GM21576 (cell line): ENCODE data around the gene COL4A2.

Experiments
- ATAC-seq: cut with Tn5 transposase; IDR thresholded peaks from one replicate; pipeline ENCODE4 v1.9.1; 2021; ENCODE audit warnings: mild to moderate bottlenecking, moderate library complexity; ENCODE audit not compliant: unreplicated experiment

The COL4A2 gene

DNA sequence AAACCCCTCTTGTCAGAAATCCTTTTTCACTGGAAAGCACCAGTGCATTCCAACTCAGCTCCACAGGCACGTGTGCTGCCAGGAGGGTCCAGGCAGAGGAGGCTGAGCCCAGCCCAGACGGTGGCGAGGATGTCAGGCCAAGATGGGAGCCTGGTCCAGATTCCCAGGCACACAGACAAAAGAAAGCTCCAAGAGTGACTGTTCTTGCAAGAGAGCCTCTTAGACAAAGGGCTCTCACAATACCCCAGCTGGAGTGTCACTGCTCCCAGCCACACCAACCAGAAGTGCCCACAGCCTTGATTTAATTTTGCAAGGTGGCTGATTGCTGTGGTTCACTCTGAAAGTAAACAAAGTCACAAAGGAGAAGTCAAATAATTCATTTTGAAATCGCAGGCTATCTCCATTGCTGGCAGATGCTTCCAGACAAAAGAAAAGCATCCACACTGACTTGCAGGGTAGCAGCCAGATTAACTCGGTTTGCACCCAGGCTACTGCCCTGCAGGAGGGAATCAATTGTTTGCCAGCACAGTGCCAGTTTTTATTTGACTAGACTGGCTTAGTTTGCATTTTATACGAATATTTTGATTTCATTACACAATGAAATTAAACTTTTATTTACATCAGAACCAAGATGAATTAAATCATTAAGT, 159.3 kb downstream of the COL4A2 start:
- no peak for ATAC-seq

DNA sequence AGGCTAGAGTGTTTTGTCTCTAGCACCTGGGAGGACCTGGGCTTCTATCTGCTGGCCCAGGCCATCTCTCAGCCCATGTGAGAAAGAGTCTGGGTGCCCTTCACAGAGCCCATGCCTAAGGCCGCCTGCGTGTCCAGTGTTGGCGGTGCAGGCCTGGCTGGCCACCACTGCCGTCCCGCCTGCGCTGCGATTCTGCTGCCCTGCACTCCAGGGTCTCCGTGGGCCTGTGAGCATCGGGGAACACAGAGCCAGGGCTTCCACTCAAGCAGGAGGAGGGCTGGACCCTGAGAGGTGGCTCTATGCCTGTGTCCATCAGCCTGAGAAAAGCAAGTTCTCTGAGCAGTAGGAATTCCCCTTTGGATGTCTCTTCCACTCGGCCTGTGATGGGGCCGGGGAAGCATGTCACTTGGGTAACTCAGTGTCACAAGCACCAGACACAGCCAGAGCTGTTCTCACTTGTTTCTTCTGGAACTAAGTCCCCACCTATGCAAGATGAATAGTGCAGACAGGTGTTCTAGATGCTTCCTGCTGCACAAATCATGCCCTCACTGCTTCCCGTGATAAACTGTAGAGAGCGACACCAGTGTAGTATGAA, 160.5 kb downstream of the COL4A2 start:
- ATAC-seq, result no peak

DNA sequence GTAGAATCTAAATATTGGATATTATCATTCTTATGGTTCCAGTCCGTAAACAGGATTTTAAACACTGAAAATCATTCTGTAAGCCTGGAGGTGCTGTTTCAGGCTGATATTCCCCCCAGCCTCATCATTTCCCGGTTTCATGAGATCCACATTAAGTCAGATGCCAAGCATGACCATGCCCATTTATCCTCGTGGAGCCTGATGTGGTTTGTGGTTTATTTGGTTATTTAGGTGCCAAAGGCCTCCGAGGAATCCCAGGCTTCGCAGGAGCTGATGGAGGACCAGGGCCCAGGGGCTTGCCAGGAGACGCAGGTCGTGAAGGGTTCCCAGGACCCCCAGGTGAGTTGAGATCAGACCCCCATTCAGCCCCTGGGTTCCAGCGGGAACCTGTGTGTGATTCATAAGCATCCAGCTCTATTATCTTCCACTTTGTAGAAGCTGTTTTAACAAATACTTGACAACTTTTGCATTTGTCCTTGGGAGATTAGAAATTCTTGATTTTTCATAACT, 162.0 kb downstream of the COL4A2 start:
- no peak for ATAC-seq

DNA sequence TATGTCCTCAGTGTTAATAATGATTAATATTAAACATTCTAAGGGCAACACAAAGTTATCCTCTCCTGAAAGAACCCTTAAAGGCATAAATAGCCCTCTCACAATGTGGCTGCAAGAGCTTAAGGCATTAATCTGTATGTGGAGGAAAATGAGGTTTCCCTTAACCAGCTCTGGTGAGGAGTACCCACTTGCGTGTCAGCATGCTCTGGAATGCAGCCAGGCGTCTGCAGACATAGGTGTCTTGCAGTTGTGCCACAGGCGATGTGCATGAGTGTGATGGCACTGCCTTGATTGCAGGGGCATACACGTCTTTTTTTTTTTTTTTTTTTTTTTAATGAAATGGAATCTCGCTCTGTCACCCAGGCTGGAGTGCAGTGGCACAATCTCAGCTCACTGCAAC, 162.5 kb downstream of the COL4A2 start:
- ATAC-seq, result no peak

DNA sequence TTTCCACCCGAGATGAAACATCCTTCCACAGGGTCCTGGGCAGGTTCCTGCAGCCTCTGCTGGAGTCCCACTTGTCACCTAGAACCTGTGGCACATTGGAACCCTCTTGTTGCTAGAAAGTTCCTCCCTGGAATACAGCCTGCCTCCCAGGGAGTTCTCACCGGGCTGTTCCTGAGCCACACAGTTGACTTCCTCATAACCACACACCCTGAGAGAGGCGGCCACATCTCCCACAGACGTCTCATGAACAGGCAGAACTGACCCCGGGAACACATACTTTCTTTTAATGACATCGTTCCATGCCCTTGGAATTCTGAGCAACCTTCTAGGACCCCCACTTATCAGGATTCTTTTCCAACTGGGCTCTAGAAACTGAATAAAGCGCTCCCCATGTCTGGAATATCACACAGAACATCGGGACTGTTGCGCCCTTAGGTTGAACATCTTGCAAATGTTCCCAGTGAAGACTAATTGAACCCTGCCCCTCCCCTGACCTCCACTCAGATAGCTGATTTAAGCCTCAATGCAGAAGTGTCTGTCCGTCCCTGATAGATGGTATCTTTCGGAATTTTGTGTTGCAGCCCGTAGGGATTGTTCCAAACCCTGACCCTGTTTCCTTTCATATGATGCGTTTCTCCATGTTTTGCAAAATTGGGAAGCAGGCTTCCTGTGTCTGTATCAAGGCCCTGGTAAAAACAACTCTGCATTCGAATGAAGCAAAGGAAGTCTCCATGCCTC, 163.4 kb downstream of the COL4A2 start:
- ATAC-seq, result no peak

DNA sequence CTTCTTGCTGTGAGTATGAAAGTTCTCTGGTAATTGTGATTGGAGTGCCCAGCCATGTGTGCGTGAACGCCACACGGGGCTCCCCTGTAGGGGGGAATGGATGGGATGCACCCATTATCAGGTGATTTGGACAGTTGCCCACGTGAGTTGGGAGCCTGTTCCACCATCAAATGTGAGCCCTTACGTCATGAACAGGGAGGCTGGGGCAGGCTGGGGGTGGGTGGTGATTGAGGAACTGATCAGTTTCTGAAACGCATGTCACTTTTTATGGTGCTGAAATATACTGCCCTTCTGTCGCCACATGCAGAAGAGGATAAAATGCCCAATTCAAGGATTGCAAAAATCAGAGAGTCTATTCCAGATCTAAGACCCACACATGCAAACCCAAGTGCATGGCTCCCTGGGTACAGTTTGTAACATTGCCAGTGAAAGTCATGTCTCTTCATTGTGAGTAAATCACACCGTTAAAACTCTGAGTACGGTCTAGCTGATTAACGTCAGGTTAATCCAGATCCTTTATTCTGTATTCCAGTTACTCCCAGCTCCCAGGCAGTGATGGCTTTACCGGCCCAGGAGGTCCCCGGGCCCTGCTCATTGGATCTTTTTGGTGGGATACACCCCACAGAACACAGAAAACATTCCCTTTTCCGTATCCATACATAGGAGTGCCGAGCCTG, 164.2 kb downstream of the COL4A2 start:
- peak; percentile 30 for ATAC-seq

DNA sequence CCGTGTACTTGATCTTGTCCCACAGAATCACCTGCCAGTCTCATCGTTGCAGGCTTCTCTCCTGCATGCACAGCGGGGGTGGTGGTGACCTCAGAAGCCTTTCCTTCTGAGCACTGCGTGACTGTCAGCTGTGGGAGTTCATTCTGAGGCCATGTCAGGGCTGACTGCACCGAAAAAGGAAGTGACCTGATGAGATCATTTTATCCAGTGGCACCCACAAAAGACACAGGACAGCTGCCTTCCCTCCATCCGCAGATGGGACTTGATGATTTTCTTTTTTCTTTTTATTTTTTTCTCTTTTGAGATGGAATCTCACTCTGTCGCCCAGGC, 164.7 kb downstream of the COL4A2 start:
- peak; percentile 95 for ATAC-seq

DNA sequence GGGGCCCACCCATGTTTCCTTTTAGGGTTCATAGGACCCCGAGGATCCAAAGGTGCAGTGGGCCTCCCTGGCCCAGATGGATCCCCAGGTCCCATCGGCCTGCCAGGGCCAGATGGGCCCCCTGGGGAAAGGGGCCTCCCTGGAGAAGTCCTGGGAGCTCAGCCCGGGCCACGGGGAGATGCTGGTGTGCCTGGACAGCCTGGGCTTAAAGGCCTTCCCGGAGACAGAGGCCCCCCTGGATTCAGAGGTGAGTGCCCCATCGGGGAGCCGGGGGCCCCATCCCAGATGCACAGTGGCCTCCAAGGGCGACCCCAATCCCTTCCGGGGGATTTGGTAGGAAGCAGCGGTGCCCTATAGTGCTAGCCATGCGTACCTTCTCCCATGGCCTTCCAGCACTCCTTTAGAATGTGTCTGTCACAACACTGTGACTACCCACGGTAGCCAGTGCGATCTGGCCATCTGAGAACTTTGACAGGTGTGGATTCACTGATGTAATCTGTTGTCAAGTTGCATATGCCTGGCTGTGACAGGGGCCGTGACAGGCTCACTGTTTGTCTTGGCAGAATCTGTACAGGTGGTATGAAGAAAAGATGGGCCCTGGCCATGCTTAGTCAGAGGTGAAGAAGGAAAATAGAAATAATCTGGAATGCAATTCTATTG, 165.9 kb downstream of the COL4A2 start:
- ATAC-seq, result no peak

DNA sequence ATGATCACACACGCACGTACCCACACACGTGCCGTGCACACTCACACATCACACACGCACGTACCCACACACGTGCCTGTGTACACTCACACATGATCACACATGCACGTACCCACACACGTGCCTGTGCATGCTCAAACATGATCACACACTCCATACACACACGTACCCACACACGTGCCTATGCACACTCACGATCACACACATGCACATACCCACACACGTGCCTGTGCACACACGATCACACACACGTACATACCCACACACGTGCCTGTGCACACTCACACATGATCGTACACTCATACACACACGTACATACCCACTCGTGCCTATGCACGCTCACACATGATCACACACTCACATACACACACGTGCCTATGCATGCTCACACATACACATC, 167.6 kb downstream of the COL4A2 start:
- ATAC-seq, result no peak

DNA sequence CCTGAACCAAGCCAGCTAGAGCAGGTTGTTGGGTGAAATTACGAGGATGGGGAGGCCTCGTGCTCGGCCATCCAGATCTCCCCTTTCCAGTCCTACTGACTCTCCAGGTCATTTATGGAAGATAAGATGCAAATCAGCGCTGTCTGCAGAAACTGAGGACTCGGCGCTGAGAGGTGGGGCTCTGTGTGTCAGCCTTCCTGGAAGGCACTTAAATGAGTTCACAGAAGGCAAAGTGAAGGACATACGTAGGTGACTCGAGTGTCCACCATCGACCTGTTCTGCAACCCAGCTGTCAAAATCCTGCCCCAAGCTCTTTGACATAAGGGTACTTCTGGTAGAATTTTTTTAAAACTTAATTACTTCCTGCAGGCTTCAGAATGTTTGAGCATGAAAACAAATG, 168.0 kb downstream of the COL4A2 start:
- ATAC-seq, result no peak

DNA sequence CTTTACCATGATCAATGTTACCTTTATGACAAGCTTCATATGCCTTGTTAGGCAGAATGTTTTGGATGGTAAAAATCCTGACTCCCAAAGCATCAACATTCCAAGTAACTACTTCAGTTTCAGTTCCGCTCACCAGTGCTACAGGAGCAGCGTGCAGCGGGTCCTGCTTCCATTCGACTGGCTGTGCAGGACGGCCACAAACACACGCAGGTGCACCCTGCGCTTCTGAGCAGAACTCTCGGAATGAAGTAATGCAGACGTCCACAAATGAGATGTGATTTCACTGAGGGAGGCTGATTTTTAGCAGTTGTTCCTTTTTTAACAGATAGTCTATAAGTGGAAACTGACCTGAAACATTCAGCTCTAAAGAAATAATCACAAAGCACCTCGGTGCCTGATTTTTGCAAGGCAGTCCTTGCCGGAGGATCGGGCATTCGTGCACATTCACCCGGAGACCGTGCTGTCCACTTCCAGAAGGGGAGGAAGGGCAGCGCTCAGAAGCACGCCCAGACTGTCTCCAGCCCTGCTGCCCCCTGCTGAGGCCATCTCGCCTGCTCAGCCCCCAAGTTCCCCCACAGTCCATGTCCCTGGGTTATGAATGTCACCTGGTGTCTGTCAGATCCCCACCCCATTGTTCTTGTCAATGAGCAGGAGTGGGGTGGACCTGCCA, 168.6 kb downstream of the COL4A2 start:
- ATAC-seq, result peak; percentile 34

DNA sequence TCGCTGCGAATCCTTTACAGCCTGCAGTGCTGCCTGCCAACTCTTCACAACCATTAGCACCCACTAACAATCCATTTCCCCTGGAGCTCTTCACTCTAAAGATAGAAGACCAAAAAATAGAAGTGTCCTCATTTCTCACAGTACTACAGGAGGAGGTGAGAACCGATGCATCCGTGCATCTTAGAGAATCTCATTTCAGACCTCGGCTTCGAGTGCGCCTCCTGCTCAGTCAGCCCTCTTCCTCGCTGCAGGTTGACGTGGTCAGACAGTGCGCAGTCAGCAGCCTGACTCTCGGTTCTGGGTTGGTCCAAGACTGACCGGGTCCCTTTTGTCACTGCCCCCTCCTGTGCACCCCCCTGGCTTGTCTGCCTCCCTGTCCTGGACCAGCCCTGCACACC, 169.1 kb downstream of the COL4A2 start:
- ATAC-seq, result no peak

DNA sequence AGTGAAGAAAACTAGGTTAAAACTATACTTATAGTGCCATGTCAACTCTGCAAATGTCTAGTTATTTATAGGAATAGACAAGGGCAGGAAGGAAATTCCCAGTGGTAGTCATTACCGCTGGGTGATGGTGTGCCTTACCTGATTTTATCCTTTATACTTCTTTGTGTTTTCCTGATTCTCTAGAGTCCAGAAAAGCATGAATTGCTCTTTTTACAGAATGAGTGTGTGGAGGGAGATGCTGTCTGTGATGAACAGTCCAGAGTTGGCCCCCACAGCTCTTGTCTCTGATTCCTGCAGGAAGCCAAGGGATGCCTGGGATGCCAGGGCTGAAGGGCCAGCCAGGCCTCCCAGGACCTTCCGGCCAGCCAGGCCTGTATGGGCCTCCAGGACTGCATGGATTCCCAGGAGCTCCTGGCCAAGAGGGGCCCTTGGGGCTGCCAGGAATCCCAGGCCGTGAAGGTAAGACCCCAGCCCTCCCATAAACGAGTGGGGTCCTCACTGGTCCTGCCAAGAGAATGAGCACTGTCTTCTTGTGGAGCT, 170.7 kb downstream of the COL4A2 start:
- no peak for ATAC-seq

DNA sequence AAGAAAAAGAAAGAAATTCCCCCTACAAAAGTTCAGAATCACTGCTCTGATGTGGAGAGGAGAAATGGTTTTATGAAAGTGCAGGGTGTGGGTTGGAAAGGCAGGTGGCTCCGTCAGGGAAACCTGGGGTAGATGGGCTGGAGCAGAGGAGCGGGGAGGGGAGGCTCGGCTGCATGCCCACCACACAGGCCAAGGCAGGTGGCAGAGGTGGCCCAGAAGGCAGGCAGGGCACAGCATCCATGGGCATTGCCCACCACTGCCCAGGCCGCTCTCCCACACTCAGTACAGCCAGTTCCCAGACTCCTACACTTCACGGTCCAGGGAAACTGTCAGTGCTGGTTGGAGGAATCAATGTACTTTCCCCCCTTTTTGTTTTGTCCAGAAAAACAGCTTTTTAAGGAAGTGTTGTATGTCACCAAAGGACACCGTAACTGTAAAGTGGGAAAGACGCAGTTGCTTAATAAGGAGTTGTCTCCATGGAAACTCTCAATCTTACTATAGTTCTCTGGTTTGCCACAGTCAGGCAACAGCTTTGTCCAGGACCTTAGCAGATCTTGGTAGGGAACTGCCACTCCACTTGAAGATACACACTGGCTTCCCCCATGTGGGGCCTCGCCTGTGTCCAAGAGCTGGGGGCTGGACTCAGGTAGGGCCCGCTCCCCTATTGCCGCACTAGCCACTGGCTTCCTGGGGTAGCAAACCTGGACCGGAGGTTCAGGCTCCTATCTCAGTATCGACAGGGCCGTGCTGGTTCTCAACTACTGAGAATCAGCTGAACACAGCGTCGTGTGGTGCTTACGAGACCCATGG, 171.5 kb downstream of the COL4A2 start:
- ATAC-seq, result no peak

DNA sequence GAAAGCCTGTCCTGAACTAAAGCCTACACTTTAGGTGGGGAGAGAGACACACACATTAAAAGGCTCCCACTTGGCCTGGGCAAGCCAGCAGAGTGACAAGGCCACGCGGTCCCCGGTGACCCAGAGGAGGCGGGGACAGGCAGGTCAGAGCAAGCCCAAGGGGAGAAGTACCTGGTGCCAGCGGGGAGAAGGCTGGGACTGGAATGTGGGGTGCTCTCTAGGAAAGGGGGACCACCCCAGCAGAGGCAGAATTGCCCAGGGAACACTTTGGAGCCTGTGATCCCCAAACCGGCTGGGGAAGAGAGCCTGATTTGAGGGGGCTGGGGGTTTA, 172.1 kb downstream of the COL4A2 start:
- ATAC-seq, result no peak

DNA sequence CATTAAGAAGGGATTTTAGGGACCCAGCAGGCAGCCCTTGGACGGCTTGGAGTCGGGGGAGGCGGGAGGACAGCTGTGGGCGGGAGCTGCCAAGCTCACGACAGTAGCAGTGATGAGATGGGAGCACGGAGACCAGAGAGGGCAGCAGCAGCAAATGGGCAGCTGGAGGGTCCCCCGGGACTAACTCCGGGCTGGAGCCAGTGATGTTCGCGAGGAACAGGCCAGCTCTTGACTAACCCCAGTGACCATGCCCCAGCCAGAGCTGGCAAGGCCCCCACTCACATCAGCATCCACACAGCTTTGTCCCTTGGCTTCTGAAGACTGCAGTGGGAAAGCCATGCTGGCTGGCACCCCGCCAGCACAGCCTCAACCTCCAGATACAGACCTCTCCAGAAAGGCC, 172.6 kb downstream of the COL4A2 start:
- no peak for ATAC-seq

DNA sequence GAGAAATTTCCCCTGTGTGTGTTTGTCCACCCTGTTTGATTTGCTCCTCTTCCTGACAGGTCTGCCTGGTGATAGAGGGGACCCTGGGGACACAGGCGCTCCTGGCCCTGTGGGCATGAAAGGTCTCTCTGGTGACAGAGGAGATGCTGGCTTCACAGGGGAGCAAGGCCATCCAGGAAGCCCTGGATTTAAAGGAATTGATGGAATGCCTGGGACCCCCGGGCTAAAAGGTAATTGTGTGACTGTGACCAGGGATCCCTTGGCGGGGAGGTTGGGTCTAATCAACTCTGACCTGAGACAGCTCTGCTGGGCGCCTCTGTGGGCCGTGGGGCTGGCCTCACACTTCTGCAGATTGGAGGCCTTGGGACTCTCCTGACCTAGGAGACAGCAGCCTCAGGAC, 173.1 kb downstream of the COL4A2 start:
- no peak for ATAC-seq

DNA sequence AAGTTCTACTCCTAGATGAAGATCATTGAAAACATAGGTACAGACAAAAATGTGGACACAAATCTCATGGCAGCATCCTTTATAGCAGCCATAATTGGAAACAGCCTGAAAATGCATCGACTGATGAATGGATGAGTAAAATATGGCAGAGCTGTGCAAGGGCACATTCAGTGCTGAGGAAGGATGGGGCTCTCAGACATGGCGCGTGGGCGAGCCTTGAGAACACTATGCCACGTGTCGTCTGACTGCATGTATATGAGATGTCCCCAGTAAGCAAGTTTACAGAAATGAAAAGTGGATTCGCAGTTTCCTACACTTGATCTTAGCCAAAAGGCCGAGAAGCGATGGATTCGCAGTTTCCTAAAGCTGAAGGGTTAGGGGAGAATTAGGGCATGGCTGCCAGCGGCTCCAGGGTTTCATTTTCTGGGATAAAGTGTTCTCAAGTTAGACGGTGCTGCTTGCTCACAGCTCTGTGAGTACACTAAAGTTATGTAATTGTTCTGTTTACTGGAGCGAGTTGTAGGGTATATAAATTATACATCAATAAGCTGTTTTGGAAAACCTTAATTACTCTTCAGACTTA, 176.4 kb downstream of the COL4A2 start:
- no peak for ATAC-seq

DNA sequence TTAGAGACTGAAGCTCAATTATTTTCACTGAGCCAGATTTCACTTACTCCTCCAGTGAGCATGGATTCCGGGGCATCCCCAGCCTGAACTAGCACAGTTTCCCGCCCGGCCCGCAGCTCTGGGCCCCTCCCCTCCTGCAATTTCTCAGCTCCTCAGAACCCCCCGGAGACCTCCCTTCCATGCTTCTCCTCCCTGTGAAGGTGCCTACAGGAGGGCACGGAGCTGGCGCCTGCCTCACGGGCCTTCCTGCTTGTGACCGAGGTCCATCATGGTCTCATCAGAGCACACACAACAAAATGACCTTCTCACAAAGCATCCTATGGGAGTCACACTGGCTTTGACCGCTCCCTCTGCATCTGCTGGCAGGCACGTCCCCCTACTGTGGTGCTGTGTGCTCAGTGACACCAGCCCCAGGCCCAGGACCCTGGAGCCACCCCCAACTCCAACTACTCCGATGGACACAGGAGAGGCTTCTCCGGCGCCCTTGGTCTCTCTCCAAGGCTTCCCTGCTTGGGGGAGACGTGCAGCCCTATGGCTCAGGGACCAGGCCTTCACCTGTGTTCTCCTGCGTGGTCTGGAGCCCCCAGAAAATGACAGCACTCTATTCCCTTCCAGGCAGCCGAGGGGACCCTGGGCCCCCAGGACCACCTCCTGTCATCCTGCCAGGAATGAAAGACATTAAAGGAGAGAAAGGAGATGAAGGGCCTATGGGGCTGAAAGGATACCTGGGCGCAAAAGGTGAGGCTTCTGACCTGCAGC, 177.4 kb downstream of the COL4A2 start:
- no peak for ATAC-seq
